AG10803 (cell line): Measurements from ENCODE around the gene SEPSECS.
A peak's percentile ranks its signal among the peaks of the same experiment; 100 is the strongest.

Source experiments
- DNase-seq: peaks from one replicate; pipeline ENCODE4 v3.0.0; 2010; ENCODE audit warnings: low read depth
- H3K4me3 ChIP-seq: 2 replicates; pipeline ENCODE4 v1.5.1; 2011; ENCODE audit warnings: mild to moderate bottlenecking, low read length, control low read depth
- TF ChIP-seq, protein P1 (sequence below): conservative IDR thresholded peaks from 2 replicates; pipeline ENCODE4 v1.5.1; 2011; ENCODE audit warnings: mild to moderate bottlenecking, low read length, control low read depth, inconsistent platforms

The SEPSECS gene

GRCh38 chr4:25096251-25096980 lies 63.8 kb downstream of the SEPSECS start:
- DNase-seq: no peak
- TF ChIP-seq, protein P1, sequence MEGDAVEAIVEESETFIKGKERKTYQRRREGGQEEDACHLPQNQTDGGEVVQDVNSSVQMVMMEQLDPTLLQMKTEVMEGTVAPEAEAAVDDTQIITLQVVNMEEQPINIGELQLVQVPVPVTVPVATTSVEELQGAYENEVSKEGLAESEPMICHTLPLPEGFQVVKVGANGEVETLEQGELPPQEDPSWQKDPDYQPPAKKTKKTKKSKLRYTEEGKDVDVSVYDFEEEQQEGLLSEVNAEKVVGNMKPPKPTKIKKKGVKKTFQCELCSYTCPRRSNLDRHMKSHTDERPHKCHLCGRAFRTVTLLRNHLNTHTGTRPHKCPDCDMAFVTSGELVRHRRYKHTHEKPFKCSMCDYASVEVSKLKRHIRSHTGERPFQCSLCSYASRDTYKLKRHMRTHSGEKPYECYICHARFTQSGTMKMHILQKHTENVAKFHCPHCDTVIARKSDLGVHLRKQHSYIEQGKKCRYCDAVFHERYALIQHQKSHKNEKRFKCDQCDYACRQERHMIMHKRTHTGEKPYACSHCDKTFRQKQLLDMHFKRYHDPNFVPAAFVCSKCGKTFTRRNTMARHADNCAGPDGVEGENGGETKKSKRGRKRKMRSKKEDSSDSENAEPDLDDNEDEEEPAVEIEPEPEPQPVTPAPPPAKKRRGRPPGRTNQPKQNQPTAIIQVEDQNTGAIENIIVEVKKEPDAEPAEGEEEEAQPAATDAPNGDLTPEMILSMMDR: no peak

DNA sequence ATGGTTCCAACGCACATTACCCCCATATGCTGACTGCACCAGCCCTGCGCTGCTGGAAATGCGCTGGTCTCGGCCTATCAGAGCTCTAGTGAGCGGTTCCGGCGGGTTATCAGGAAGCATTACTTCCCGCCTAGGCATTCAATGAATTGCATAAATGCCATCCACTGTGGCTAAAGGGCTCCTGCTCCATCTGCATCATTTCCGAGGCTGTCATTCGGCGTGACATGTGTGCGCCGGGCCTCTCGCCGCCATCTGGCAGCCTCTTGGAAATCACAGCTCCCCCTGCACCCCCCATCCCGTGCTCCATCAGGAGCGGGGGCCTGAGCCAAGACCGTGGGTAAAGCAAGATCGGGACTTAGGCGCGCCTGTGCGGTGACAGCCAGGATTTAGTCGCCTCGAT lies 64.4 kb downstream of the SEPSECS start:
- no peak for DNase-seq
- TF ChIP-seq, protein P1: no peak

More at GRCh38 chr4:25096251-25096980, 63.8 kb downstream of the SEPSECS start:
- H3K4me3 ChIP-seq: no peak overlapping the region

GRCh38 chr4:25092139-25092538 lies 68.1 kb downstream of the SEPSECS start:
- TF ChIP-seq, protein P1: no peak
- DNase-seq: no peak
- H3K4me3 ChIP-seq: no peak overlapping the region

More for the DNA sequence above, 64.4 kb downstream of the SEPSECS start:
- H3K4me3 ChIP-seq: no peak overlapping the region

GRCh38 chr4:25090516-25090915 lies 69.7 kb downstream of the SEPSECS start:
- TF ChIP-seq, protein P1: no peak
- no peak for DNase-seq
- H3K4me3 ChIP-seq: no peak overlapping the region

DNA sequence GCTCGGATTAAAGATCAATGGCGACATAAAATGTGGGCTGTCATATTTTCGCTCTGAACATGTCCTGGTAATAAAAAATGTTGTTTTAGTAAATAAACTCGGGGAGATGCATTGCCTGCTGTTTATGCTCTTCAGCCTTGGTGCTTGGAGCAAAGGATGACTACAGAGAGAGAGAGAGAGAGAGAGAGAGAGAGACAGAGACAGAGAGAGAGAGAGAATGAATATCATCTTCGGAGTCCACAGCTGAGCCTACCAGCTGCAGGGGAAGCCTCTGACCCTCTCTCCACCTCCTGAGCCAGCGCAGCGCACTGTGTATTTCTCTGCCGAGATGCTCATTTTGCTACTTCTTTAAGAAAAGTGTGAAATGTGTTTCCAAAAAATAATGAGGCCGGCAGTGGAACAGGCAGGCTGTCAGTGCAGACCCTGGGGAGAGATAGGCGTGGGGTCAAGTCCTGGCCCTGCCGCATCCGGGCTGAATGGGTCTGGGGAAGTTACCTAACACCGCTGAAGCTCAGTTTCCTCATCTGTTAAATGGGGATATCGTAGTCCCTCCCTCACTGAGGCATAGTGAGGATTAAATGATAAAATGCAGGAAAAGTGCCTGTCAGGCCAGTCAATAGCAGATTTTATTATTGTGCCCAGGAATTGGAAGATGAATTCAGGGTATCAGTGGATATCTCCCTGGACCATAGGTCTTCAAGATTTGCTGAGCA lies 71.0 kb downstream of the SEPSECS start:
- DNase-seq: no peak
- TF ChIP-seq, protein P1: no peak
- no peak overlapping the region for H3K4me3 ChIP-seq

DNA sequence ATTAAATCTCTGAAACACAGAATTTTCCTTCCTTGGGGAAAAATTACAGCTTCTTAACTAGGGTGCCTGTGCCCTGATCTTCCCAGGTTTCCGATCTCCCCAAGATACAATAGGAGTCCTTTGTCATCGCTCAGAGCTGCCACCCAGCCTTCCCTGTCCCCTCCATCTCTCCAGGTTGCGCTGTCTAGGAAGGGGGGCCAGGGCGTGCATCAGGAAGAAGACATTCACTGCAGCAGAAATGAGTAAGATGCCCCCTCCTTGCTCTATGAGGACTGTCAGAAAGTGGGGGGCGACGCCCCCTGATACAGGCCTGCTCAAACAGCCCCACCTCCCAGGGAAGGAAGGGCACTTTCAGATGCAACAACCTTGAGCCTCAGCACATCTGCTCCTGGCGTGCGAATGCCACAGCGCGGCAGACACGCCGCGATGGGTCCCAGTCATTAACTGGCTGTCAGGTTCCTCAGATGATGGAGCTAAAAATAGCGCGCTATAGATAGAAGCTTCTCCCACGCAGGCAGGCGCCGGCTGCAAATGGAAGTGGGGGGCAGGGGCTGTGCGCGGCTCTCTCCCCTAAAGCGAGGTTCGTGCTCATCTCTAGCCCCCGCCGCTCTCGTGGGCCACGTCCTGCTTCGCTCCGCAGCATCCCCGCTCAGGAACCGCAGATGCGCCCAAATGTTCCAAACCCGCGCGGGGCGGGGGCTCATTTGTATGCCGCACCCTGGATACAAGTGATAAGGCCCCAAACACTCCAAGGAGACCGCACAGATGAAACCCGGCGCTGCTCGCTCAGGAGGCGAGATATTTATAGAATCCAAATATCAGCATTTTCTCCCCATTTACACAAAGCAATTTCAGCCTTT lies 71.9 kb downstream of the SEPSECS start:
- DNase-seq: peak; percentile 18
- peak overlapping the region; percentile 43 for H3K4me3 ChIP-seq
- TF ChIP-seq, protein P1: no peak
